Lower leg skin (tissue), 4 donors: ENCODE measurements around the gene PTPRN2. TPM values are rescaled to one million over a fixed set of nuclear protein-coding genes. Genes with fewer than 3 reads are reported as not detected.

Experiments
- DNase-seq, 2 donors: peaks; one replicate each; pipeline ENCODE4 v3.0.0-alpha.2; 2019; ENCODE audit warnings: low spot score in 2 of 2
- H3K4me3 ChIP-seq: fragments of 200-600 bp; sonication (generic); 2 replicates; pipeline ENCODE4 v1.5.1; 2017; ENCODE audit warnings: mild to moderate bottlenecking, low read depth; ENCODE audit not compliant: poor library complexity, severe bottlenecking
- CTCF ChIP-seq, 3 donors: fragments of 450-650 bp; IDR thresholded peaks; one replicate each; pipeline ENCODE4 v1.5.1; 2016; ENCODE audit warnings: antibody characterized with exemption in 3 of 3, mild to moderate bottlenecking in 3 of 3, moderate library complexity in 2 of 3
- POLR2A ChIP-seq, 2 donors: fragments of 450-650 bp; IDR thresholded peaks; one replicate each; pipeline ENCODE4 v1.6.1; 2016 to 2017; ENCODE audit warnings: antibody characterized with exemption in 2 of 2, mild to moderate bottlenecking in 1 of 2, moderate library complexity in 1 of 2
- WGBS, 2 donors: methylation state at CpG; one replicate each; pipeline ENCODE4 v1.1.5; 2018; 5-methylcytosine and 5-hydroxymethylcytosine counted together
- intact Hi-C: fragments of 100-400 bp; cut with DNase I; formaldehyde crosslinking; loops from one replicate; pipeline ENCODE4 v1.15.0; 2023; ENCODE audit warnings: low total_unique reads
- total RNA-seq, 4 donors: library from RNA; depleted of rRNA; stranded (reverse); fragments of >200 nt; gene quantifications; one replicate each; pipeline ENCODE4 v1.1.0, GENCODE V29; 2016

Gene PTPRN2
- total RNA-seq, 4 donors from 2014 or later: 0.11 to 1.6 (median 0.92) TPM

GRCh38 chr7:157739650-157740049 lies 848.0 kb downstream of the PTPRN2 start:
- intact Hi-C loops: loop anchor here (5.0 kb wide), 1 partner anchor 818 kb away; no protein-coding TSS in a partner anchor
- 90 to 93% methylated on average over 6 of the region's 6 CpGs for WGBS, 2 donors
- no peak overlapping the region for H3K4me3 ChIP-seq
- no peak for TF ChIP-seq POLR2A (IDR thresholded peaks at IDR 0.05)
- no peak for TF ChIP-seq CTCF (IDR thresholded peaks at IDR 0.05)
- no peak for DNase-seq

- H3K4me3 ChIP-seq: no peak overlapping the region
- DNase-seq: no peak
- intact Hi-C loops: loop anchor here (5.0 kb wide), 1 partner anchor 818 kb away; no protein-coding TSS in a partner anchor
- 71 to 74% methylated on average over 8 of the region's 8 CpGs for WGBS, 2 donors
- TF ChIP-seq CTCF (IDR thresholded peaks at IDR 0.05) (no peak), POLR2A (IDR thresholded peaks at IDR 0.05) (no peak)
Observed at GRCh38 chr7:157739031-157739430, 848.6 kb downstream of the PTPRN2 start.

GRCh38 chr7:157738066-157738460 lies 849.6 kb downstream of the PTPRN2 start:
- intact Hi-C loops: loop anchor here (5.0 kb wide), 1 partner anchor 819 kb away; no protein-coding TSS in a partner anchor
- no peak overlapping the region for H3K4me3 ChIP-seq
- TF ChIP-seq CTCF (IDR thresholded peaks at IDR 0.05) (no peak), POLR2A (IDR thresholded peaks at IDR 0.05) (no peak)
- DNase-seq: no peak
- 5 to 12% methylated on average over 11 of the region's 11 CpGs for WGBS, 2 donors

- no peak for DNase-seq
- intact Hi-C loops: loop anchor here (5.0 kb wide), 1 partner anchor 820 kb away; no protein-coding TSS in a partner anchor
- 82 to 85% methylated on average over 32 to 33 of the region's 36 CpGs for WGBS, 2 donors
- TF ChIP-seq CTCF (IDR thresholded peaks at IDR 0.05) (no peak), POLR2A (IDR thresholded peaks at IDR 0.05) (no peak)
- no peak overlapping the region for H3K4me3 ChIP-seq
Observed at GRCh38 chr7:157737151-157738065, 850.2 kb downstream of the PTPRN2 start.

- TF ChIP-seq POLR2A (IDR thresholded peaks at IDR 0.05) (no peak), CTCF (IDR thresholded peaks at IDR 0.05) (no peak)
- no peak overlapping the region for H3K4me3 ChIP-seq
- intact Hi-C loops: loop anchor here (5.0 kb wide), 1 partner anchor 821 kb away; no protein-coding TSS in a partner anchor
- WGBS, 2 donors: 93 to 96% methylated on average over 13 to 14 of the region's 14 CpGs
- DNase-seq: no peak
Observed at GRCh38 chr7:157736341-157736740, 851.3 kb downstream of the PTPRN2 start.
